GM03348 (cell line): ENCODE results near the gene EPG5.
A peak's percentile ranks its signal among the peaks of the same experiment; 100 is the strongest.

Source experiments
- DNase-seq: peaks from one replicate; pipeline ENCODE4 v3.0.0; 2012; ENCODE audit warnings: low spot score

Gene EPG5

DNA sequence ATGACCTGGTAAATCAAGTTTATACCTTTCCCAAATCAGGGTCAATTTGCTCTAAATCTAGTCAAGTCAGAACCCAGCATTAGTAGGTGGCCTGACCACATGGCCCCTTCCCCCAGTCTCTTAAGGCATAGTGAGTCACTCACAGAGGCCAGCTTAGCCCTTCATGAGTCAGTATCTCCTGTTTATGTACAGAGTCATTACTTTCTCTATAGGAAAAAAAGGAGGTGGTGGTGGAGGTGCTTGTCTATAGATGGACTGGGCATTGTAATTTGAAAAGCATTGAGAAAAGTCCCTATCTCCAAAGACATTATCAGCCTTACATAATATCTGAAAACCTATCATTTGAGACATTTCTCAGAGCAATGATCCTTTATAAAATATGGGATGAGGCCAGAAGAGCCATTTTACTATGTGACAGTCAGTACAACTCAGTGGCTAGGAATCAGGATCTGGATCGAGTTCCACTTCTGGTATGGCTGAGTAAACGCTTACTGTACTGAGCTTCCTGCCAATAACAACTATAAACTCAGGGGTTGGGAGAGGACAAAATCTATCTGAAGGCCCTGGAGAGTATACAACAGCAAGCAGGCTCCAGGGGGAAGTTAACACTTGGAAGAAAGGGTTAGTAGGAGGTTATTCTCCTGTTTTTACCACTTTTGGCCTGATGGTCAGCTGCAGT lies 164.2 kb downstream of the EPG5 start:
- peak; percentile 80 for DNase-seq

GRCh38 chr18:45801416-45802004 lies 165.6 kb downstream of the EPG5 start:
- DNase-seq: no peak
